HG03520 (cell line): Measurements from ENCODE around the gene CD3D.
"Not testable (repeated sequence)": the region's sequence is repeated elsewhere in the genome, so short reads cannot be mapped to it uniquely, and the experiment has no call there.

Source experiments
- ATAC-seq: cut with Tn5 transposase; IDR thresholded peaks from one replicate; pipeline ENCODE4 v1.9.1; 2021; ENCODE audit warnings: mild to moderate bottlenecking, moderate library complexity; ENCODE audit not compliant: unreplicated experiment

CD3D gene

GRCh38 chr11:118339281-118339961 is 3.1 kb downstream of the CD3D start:
- ATAC-seq = no peak

- no peak for ATAC-seq
These were observed 3.9 kb downstream of the CD3D start for GRCh38 chr11:118338637-118339061.

- no peak for ATAC-seq
These were observed 7.8 kb downstream of the CD3D start for GRCh38 chr11:118334745-118335144.

DNA sequence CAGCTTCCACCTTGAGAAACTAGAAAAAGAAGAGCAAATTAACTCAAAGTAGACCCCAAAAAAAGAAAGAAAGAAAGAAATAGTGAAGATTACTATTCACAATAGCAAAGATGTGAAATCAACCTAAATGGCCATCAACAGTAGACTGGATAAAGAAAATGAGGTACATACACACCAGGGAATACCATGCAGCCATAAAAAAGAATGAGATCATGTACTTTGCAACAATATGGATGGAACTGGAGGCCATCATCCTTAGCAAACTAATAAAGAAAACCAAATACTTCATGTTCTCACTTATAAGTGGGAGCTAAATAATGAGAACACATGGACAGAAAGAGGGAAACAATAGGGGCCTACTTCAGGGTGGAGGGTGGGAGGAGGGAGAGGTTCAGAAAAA is 13.8 kb downstream of the CD3D start:
- ATAC-seq = no peak

GRCh38 chr11:118325283-118325682 is 17.2 kb downstream of the CD3D start:
- ATAC-seq = no peak

DNA sequence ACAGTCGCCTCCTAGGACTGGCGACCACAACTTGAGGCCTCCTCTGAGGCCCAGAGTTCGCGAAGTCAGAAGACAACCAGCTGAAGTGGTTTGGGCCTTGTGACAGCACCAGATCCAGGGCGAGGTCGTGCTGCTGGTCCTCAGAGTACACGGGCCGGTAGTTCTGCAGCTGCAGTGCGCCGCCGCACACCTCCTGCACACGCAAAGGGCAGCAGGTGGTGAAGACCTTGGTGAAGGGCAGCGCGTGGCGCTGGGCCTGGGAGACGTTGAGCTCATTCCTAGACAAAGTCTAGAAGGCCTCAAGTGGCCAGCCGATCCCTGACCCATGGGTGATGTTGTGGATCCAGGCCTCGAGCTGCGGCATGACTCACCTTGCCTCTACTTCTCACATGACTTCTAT is 19.8 kb downstream of the CD3D start:
- ATAC-seq = no peak

GRCh38 chr11:118321386-118322082 is 21.0 kb downstream of the CD3D start:
- ATAC-seq = no peak

DNA sequence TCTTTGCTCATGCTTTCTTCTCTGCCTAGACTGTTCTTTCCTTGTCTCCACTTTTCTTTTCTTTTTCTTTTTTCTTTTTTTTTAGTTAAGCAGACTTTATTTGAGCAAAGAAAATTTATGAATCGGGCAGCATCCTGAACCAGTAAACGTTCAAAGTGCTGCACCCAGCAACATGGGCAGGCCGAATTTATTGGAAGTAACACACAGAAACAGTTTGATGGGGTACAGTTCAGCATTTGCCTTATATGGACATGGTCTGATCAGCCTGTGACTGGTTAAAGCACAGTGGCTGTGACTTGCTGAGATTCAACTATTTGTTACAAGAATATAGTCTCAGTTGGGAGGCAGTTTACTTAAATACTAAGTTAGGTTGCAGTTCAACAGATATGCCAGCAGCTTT is 22.0 kb downstream of the CD3D start:
- ATAC-seq = no peak

GRCh38 chr11:118319337-118319707 is 23.2 kb downstream of the CD3D start:
- no peak for ATAC-seq

- no peak for ATAC-seq
These were observed 23.7 kb downstream of the CD3D start for GRCh38 chr11:118318581-118319336.

DNA sequence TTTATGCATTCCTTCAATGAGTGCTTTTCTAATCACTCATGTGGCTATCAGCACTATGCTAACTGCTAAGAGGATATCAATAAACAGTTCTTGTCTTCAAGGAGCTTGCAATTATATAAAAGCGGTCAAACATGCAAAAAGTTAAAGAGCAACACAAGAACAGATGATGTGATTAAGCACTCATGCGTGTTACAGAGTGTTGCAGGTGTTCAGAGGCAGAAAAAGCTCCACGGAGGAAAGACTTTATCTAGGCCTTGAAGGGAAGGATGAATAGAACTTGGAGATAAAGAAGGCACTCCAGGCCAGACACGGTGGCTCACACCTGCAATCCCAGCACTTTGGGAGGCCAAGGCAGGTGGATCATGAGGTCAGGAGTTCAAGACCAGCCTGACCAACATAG is 24.4 kb downstream of the CD3D start:
- no peak for ATAC-seq

GRCh38 chr11:118314988-118315411 is 27.5 kb downstream of the CD3D start:
- no peak for ATAC-seq

- ATAC-seq = no peak
These were observed 29.3 kb downstream of the CD3D start for GRCh38 chr11:118313242-118313641.

GRCh38 chr11:118312328-118312727 is 30.2 kb downstream of the CD3D start:
- ATAC-seq = no peak

DNA sequence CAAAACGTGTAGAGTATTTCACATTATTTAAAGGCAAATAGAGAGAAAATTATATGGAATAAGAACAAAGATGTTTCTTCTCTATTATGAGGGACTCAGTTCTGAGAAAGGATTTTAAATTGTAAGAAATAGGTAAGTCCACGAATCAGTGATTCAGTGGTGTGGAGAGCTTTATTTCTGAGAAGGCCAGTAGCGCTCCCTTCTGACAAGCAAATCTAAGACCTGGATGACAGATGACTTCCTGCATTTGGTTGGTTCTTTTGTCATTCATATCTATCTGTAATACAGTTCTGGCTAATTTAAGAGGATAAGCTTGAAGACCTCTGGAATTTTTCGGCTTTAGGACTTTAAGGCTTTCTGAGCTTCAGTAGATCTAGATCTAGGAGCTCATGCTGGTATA is 31.0 kb downstream of the CD3D start:
- no peak for ATAC-seq

DNA sequence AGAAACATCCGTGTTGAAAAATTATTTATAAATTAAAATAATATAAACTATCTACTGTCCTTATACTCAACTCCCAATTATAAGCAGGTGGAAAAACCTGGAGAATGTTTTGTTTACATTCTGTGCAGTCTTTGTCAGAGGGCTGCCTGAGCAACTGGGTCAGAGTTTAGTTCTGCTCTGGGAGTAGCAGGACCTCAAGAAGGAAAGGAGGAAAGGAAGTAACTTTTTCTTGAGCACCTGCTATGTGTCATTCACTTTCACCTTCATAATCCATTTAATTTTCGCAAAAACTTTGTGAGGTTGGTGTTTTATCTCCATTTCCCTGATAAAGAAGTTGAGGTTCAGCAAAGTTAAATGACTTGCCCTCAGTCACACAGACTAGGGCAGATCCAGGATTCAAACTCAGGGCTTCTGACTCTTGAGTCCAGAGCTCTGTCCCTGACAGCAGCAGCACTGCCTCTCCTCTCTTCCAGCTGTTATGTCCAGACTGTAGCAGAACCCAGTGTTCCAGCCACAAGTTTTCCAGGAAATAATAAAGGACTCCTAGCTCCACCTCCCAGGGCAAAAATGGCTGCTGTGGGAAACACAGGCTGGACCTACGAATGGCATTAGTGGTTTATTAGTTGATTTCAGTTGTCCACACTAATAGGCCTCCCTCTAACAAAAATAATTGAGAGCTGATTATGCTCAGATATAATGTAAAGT is 31.6 kb downstream of the CD3D start:
- ATAC-seq = no peak

- no peak for ATAC-seq
These were observed 32.2 kb downstream of the CD3D start for GRCh38 chr11:118310271-118310670.

- ATAC-seq = not testable (repeated sequence)
These were observed 33.4 kb downstream of the CD3D start for GRCh38 chr11:118308995-118309528.

- ATAC-seq = no peak
These were observed 35.9 kb downstream of the CD3D start for GRCh38 chr11:118306556-118306955.

GRCh38 chr11:118305726-118306125 is 36.8 kb downstream of the CD3D start:
- no peak for ATAC-seq
